Fibroblast of gingiva (primary cell): ENCODE results near the gene STK32B.
"Not testable (repeated sequence)": the region's sequence is repeated elsewhere in the genome, so short reads cannot be mapped to it uniquely, and the experiment has no call there.

Source experiments
- DNase-seq: peaks from one replicate; pipeline ENCODE4 v3.0.0-alpha.2; 2011; ENCODE audit warnings: low read depth

The STK32B gene

DNA sequence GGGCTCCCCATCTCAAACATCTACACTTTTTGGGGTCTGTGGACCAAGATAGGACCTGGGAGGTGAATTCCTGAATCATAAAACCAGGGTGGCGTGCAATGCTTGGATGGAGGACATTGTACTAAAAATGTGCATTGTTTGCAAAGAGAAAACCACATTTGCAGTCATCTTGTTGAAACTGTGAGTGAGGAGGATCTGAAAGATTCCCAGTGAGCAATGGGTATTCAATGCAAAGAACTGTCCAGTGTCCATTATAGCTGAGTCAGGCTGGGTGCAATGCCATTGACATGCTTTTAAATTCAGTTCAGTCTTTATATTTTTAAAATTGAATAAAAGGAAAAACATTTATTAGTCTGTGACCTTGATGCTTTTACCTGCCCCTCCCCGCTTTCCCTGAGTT is 215.7 kb downstream of the STK32B start:
- DNase-seq = no peak

GRCh38 chr4:5267408-5267807 is 216.1 kb downstream of the STK32B start:
- no peak for DNase-seq

- DNase-seq = no peak
Measured at GRCh38 chr4:5276475-5277075, 225.3 kb downstream of the STK32B start.

GRCh38 chr4:5277079-5277478 is 225.8 kb downstream of the STK32B start:
- DNase-seq = no peak

DNA sequence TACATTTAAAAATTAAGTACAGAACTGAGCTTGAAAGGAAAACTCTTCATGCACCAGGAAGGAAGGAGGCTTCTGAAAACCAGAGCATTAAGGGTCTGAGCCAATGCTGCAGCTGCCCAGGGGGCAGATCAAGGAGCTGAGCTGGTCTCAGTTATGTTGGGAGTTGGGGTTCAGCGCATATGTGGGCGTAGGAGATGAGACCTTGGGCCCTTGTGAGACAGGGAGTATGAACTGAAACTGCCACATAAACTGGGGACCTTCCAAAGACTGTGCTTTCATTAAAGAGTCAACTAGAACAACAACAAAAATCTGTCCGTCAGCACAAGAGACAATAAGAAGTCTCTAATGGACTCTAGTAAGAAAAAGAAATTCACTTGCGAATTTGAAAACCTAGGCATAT is 226.9 kb downstream of the STK32B start:
- no peak for DNase-seq

- DNase-seq = not testable (repeated sequence)
Measured at GRCh38 chr4:5280069-5280468, 228.8 kb downstream of the STK32B start.

GRCh38 chr4:5280828-5281227 is 229.5 kb downstream of the STK32B start:
- DNase-seq = no peak

DNA sequence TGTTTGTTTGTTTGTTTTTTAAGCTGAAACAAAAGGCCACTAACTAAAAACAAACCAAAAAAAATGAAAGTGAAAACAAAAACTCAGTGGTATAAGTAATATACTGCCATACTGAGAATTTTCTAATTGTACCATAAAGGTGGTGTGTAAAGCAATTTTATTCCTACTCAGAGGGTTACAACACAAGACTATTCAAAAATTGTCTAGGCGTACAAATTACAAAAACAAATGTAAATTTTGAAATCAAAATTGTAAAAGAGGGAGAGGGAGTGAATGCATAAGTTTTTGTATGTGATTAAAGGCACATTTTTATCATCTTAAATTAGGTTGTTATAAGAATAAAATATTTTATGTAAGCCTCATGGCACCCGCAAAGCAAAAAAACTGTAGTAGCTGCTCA is 232.6 kb downstream of the STK32B start:
- no peak for DNase-seq

DNA sequence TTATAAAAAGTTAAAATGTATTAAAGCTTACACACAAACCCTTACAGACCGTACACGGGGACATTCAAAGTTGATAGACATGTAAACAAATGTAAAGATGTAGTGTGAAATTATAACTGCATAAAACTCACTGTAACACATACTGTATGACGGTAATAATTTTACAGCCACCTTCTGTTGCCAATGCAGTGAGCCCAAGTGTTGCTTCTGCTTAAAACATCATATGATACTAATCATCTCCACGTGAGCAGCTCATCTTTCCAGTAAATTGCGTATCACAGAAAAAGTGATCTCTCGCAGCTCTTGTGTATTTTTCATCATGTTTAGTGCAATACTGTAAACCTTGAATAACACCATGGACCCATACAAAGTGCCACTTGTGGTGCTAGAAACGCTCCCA is 233.2 kb downstream of the STK32B start:
- no peak for DNase-seq

DNA sequence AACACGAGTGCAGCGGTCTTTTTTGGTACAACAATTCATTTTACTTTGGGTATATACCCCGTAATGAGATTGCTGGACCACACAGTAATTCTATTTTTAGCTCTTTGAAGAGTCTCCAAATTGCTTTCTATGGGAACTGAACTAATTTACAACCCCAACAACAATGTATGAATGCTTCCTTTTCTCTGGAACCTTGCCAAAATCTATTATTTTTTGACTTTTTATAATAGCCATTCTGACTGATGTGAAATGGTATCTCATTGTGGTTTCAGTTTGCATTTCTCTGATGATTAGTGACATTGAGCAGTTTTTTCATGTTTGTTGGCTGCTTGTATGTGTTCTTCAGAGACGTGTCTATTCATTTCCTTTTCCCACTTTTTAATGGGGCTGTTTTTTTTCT is 240.8 kb downstream of the STK32B start:
- DNase-seq = no peak

GRCh38 chr4:5298000-5298787 is 246.9 kb downstream of the STK32B start:
- not testable (repeated sequence) for DNase-seq

- DNase-seq = no peak
Measured at GRCh38 chr4:5300283-5300682, 249.0 kb downstream of the STK32B start.

GRCh38 chr4:5307928-5308327 is 256.6 kb downstream of the STK32B start:
- DNase-seq = no peak

GRCh38 chr4:5322321-5322720 is 271.0 kb downstream of the STK32B start:
- no peak for DNase-seq

DNA sequence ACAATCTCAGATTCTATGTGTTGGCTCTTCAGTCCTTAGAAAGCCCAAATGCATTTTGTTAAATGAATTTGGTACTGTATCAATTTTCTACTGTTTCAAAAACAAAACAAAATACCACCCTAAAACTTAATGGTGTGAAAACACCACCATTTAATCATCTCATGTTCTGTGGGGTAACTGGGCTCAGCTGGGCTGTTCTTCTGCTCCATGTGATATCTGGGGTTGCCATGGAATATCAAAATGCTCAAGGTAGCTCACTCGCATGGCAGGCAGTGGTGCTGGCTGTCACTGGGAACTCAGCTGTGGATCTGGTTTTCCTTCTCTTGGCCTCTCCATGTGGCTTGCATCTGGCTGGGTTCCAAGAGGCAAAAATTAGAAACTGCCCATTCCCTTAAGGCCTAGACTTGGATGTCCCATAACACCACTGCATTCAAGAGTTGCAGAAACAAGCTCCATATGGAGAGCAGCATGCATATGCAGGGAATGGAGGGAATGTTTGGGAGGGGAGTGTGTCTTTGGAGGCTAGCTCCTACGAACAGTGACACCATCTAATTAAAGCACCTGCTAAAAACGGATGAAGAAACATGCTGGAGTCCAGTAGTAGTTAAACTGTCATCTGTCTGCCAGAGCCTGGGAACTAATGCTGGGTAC is 279.2 kb downstream of the STK32B start:
- DNase-seq = no peak

DNA sequence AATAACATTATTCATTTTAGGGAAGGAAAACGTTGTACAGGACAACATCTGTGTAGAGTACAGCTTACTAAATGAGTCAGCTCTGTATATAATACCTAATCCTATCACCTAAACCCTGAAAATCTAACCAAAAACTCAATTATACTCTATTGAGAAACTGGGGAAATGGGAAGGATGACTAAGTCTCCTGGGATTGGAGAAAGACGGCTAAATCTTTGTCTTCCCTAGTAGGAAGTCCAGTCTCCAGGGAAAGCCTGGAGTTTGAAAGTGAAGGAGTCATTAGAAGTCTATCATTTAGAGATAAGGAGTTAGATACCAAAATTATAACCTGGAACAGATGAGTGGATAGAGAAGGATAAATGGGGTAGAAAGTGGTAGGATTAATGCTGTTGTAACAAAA is 286.5 kb downstream of the STK32B start:
- DNase-seq = no peak

DNA sequence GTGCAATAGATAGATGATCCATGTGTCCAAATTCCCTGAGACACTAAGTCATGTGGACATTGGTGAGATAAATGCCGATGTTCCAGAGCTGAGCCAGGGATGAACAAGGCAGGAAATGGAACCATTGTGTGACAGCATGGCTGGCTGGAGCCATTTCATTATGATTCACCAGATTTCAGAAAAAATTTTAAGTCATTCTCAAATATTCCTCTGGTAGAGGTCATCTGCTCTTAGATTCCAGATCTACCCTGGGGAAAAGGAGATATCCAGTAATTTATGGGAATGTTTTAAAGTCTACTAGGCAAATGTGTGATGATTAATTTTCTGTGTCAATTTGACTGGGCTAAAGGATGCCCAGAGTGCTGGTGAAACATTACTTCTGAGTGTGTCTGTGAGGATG is 287.3 kb downstream of the STK32B start:
- no peak for DNase-seq

- peak; percentile 36 for DNase-seq
Measured at GRCh38 chr4:5340991-5341451, 289.7 kb downstream of the STK32B start.

DNA sequence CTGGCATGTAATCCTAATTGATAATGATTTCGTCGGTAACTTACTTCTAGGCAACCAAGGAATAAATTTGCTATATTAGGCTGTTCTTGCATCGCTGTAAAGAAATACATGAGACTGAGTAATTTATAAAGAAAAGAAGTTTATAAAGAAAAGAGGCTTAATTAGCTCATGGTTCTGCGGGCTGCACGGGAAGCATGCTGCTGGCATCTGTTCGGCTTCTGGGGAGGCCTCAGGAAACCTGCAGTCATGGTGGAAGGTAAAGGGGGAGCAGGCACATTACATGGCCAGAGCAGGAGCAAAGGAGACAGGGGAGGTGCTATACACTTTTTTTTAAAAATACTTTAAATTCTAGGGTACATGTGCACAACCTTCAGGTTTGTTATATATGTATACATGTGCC is 290.2 kb downstream of the STK32B start:
- no peak for DNase-seq

GRCh38 chr4:5355846-5356245 is 304.6 kb downstream of the STK32B start:
- no peak for DNase-seq

DNA sequence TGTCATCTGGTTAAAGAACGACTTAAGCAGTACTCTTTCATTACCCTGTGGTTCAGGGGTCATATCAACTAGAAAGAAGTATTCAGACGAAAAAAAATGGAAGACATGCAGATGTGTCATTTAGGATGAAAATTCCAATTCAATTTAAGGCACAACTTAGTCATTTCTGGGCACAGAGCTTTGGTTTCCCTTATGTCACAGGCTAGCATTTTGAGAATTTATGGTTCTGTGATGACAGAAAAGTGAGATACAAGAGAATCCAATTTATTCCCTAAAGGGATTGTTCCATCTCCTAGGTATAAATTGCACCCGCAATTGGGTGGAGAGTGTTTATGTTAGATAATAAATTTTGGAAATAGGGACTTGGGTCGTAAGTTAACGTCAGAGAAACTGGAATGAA is 306.6 kb downstream of the STK32B start:
- DNase-seq = no peak

GRCh38 chr4:5361968-5362367 is 310.7 kb downstream of the STK32B start:
- DNase-seq = no peak

GRCh38 chr4:5364406-5364805 is 313.1 kb downstream of the STK32B start:
- DNase-seq = no peak
